Muscle layer of colon (tissue), 2 donors: ENCODE results near the gene MYL6B.
"Not testable (repeated sequence)": the region's sequence is repeated elsewhere in the genome, so short reads cannot be mapped to it uniquely, and the experiment has no call there.

Experiments
- H3K27ac ChIP-seq: one replicate; pipeline ENCODE4 v1.7.0; 2013; ENCODE audit warnings: low read depth, mild to moderate bottlenecking, low read length, moderate library complexity
- H3K27me3 ChIP-seq, 2 donors: one replicate each; pipeline ENCODE4 v1.7.0; 2013; ENCODE audit warnings: low read length in 2 of 2, mild to moderate bottlenecking in 2 of 2; ENCODE audit not compliant: insufficient read depth in 2 of 2, control insufficient read depth in 1 of 2
- H3K36me3 ChIP-seq: one replicate; pipeline ENCODE4 v1.7.0; 2013; ENCODE audit warnings: mild to moderate bottlenecking, low read length; ENCODE audit not compliant: insufficient read depth
- H3K4me1 ChIP-seq: one replicate; pipeline ENCODE4 v1.7.0; 2013; ENCODE audit warnings: mild to moderate bottlenecking, low read length; ENCODE audit not compliant: insufficient read depth
- H3K4me3 ChIP-seq, 2 donors: one replicate each; pipeline ENCODE4 v1.7.0; 2013; ENCODE audit warnings: low read length in 2 of 2, low read depth in 1 of 2, mild to moderate bottlenecking in 1 of 2, moderate library complexity in 1 of 2
- H3K9ac ChIP-seq: one replicate; pipeline ENCODE4 v1.7.0; 2013; ENCODE audit warnings: low read length
- H3K9me3 ChIP-seq: one replicate; pipeline ENCODE4 v1.7.0; 2013; ENCODE audit warnings: mild to moderate bottlenecking, low read length
- donor health status: abdominal sarcoma.
- donor health status: Adenocarcinoma of cecum.

MYL6B gene

GRCh38 chr12:56189918-56190694, 37.7 kb downstream of the MYL6B start:
- Histone ChIP-seq H3K9me3 (no peaks in the 10 kb centered on the region), H3K9ac (peak overlapping the region; percentile 99), H3K4me1 (peaks cover 18% of the 10 kb centered on the region), H3K27me3 (no peaks in the 10 kb centered on the region), H3K27ac (peak overlapping the region; percentile 84), H3K36me3 (peaks cover 14% of the 10 kb centered on the region), H3K4me3 (peak overlapping the region; percentile 70 to 97)

GRCh38 chr12:56190695-56191155, 38.3 kb downstream of the MYL6B start:
- Histone ChIP-seq H3K36me3 (peaks cover 9% of the 10 kb centered on the region), H3K27ac (peak overlapping the region; percentile 84), H3K4me3 (peak overlapping the region; percentile 70 to 97), H3K9me3 (no peaks in the 10 kb centered on the region), H3K27me3 (no peaks in the 10 kb centered on the region), H3K9ac (peak overlapping the region; percentile 99), H3K4me1 (peaks cover 18% of the 10 kb centered on the region)

- no peaks in the 10 kb centered on the region for H3K9me3 ChIP-seq
Observed at GRCh38 chr12:56192582-56192981, 40.2 kb downstream of the MYL6B start.

GRCh38 chr12:56193025-56193578, 40.7 kb downstream of the MYL6B start:
- Histone ChIP-seq H3K9ac (no peak overlapping the region), H3K27me3 (no peaks in the 10 kb centered on the region), H3K27ac (no peak overlapping the region), H3K4me3 (no peak overlapping the region), H3K36me3 (no peaks in the 10 kb centered on the region), H3K9me3 (no peaks in the 10 kb centered on the region), H3K4me1 (peaks cover 7% of the 10 kb centered on the region)

More at GRCh38 chr12:56192582-56192981, 40.2 kb downstream of the MYL6B start:
- Histone ChIP-seq H3K4me1 (peaks cover 13% of the 10 kb centered on the region), H3K36me3 (no peaks in the 10 kb centered on the region), H3K4me3 (no peak overlapping the region), H3K27me3 (no peaks in the 10 kb centered on the region), H3K9ac (no peak overlapping the region), H3K27ac (no peak overlapping the region)

- not testable (repeated sequence) for H3K9ac ChIP-seq, H3K27ac ChIP-seq, H3K36me3 ChIP-seq, H3K4me3 ChIP-seq, H3K4me1 ChIP-seq, H3K27me3 ChIP-seq, H3K9me3 ChIP-seq
Observed at GRCh38 chr12:56196818-56197550, 44.6 kb downstream of the MYL6B start.

GRCh38 chr12:56197921-56198635, 45.7 kb downstream of the MYL6B start:
- no peak overlapping the region for H3K4me3 ChIP-seq
- no peaks in the 10 kb centered on the region for H3K36me3 ChIP-seq
- H3K4me1 ChIP-seq: peaks cover 7% of the 10 kb centered on the region
- no peak overlapping the region for H3K27ac ChIP-seq
- H3K27me3 ChIP-seq: no peaks in the 10 kb centered on the region
- H3K9ac ChIP-seq: no peak overlapping the region
- H3K9me3 ChIP-seq: no peaks in the 10 kb centered on the region

GRCh38 chr12:56198836-56199235, 46.4 kb downstream of the MYL6B start:
- H3K9ac ChIP-seq: no peak overlapping the region
- H3K4me1 ChIP-seq: peaks cover 4% of the 10 kb centered on the region
- H3K27ac ChIP-seq: no peak overlapping the region
- no peaks in the 10 kb centered on the region for H3K27me3 ChIP-seq
- no peaks in the 10 kb centered on the region for H3K9me3 ChIP-seq
- no peak overlapping the region for H3K4me3 ChIP-seq
- no peaks in the 10 kb centered on the region for H3K36me3 ChIP-seq

- H3K4me1 ChIP-seq: peaks cover 4% of the 10 kb centered on the region
- peaks cover 27% of the 10 kb centered on the region for H3K36me3 ChIP-seq
- no peaks in the 10 kb centered on the region for H3K27me3 ChIP-seq
- H3K9ac ChIP-seq: no peak overlapping the region
- no peak overlapping the region for H3K27ac ChIP-seq
- H3K9me3 ChIP-seq: no peaks in the 10 kb centered on the region
- no peak overlapping the region for H3K4me3 ChIP-seq
Observed at GRCh38 chr12:56202366-56202765, 50.0 kb downstream of the MYL6B start.

- H3K27me3 ChIP-seq: no peaks in the 10 kb centered on the region
- H3K4me1 ChIP-seq: peaks cover 4% of the 10 kb centered on the region
- no peak overlapping the region for H3K9ac ChIP-seq
- H3K9me3 ChIP-seq: no peaks in the 10 kb centered on the region
- H3K27ac ChIP-seq: no peak overlapping the region
- no peak overlapping the region for H3K4me3 ChIP-seq
- peaks cover 32% of the 10 kb centered on the region for H3K36me3 ChIP-seq
Observed at GRCh38 chr12:56202838-56203237, 50.5 kb downstream of the MYL6B start.

GRCh38 chr12:56204275-56204674, 51.9 kb downstream of the MYL6B start:
- no peak overlapping the region for H3K9ac ChIP-seq
- H3K27me3 ChIP-seq: no peaks in the 10 kb centered on the region
- H3K27ac ChIP-seq: no peak overlapping the region
- H3K9me3 ChIP-seq: no peaks in the 10 kb centered on the region
- peaks cover 41% of the 10 kb centered on the region for H3K36me3 ChIP-seq
- H3K4me3 ChIP-seq: no peak overlapping the region
- peaks cover 4% of the 10 kb centered on the region for H3K4me1 ChIP-seq

GRCh38 chr12:56205445-56205844, 53.1 kb downstream of the MYL6B start:
- peaks cover 50% of the 10 kb centered on the region for H3K36me3 ChIP-seq
- no peak overlapping the region for H3K27ac ChIP-seq
- H3K4me3 ChIP-seq: no peak overlapping the region

More at GRCh38 chr12:56205445-56205844, 53.1 kb downstream of the MYL6B start:
- Histone ChIP-seq H3K27me3 (no peaks in the 10 kb centered on the region), H3K9ac (no peak overlapping the region), H3K9me3 (no peaks in the 10 kb centered on the region), H3K4me1 (peaks cover 4% of the 10 kb centered on the region)
